ENCODE measurements around the gene SLC7A6.

SLC7A6 gene

GRCh38 chr16:68273459-68273858, 9.1 kb downstream of the SLC7A6 start:
- Histone ChIP-seq H4K20me1 (ENCODE audit: insufficient read depth, low read length, poor library complexity, severe bottlenecking) (peaks cover 16% of the 10 kb centered on the region), H3F3A (ENCODE audit: low read depth) (0 out of 2 replicates have a peak, but pooled peaks cover 2% of the 10 kb centered on the region), H3K9ac (ENCODE audit: low read depth, low read length, poor library complexity, severe bottlenecking) (no peak overlapping the region), H3K4me3 (ENCODE audit: low read length, poor library complexity, severe bottlenecking) (no peak overlapping the region), H3K4me1 (ENCODE audit: insufficient read depth, low read length, poor library complexity, severe bottlenecking) (peaks cover 42% of the 10 kb centered on the region), H3K9me3 (ENCODE audit: insufficient read depth, low read depth, low read length) (no peaks in the 10 kb centered on the region), H3K36me3 (ENCODE audit: insufficient read depth, low read length) (peaks cover 15% of the 10 kb centered on the region; the same call in 1 of the 2 replicates), H2AFZ (ENCODE audit: low read length) (no peak overlapping the region), H3K79me2 (ENCODE audit: insufficient read depth, low read length) (peaks cover 76% of the 10 kb centered on the region), H3K9me2 (replicated peaks; ENCODE audit: low read depth, low read length) (no peaks in the 10 kb centered on the region), H3K27me3 (ENCODE audit: insufficient read depth, low read length, poor library complexity, severe bottlenecking) (no peaks in the 10 kb centered on the region), H3K4me2 (ENCODE audit: low read depth, low read length, poor library complexity, severe bottlenecking) (no peak overlapping the region)
- no peak for TF ChIP-seq CTCF (conservative IDR thresholded peaks at IDR 0.05; ENCODE audit: low read length)

GRCh38 chr16:68273896-68274295, 9.6 kb downstream of the SLC7A6 start:
- Histone ChIP-seq H3K4me2 (ENCODE audit: low read depth, low read length, poor library complexity, severe bottlenecking) (no peak overlapping the region), H3K27me3 (ENCODE audit: insufficient read depth, low read length, poor library complexity, severe bottlenecking) (no peaks in the 10 kb centered on the region), H3K4me3 (ENCODE audit: low read length, poor library complexity, severe bottlenecking) (no peak overlapping the region), H3K9me2 (replicated peaks; ENCODE audit: low read depth, low read length) (no peaks in the 10 kb centered on the region), H4K20me1 (ENCODE audit: insufficient read depth, low read length, poor library complexity, severe bottlenecking) (peaks cover 14% of the 10 kb centered on the region), H3F3A (ENCODE audit: low read depth) (0 out of 2 replicates have a peak, but pooled peaks cover 2% of the 10 kb centered on the region), H3K4me1 (ENCODE audit: insufficient read depth, low read length, poor library complexity, severe bottlenecking) (peaks cover 41% of the 10 kb centered on the region), H2AFZ (ENCODE audit: low read length) (no peak overlapping the region), H3K79me2 (ENCODE audit: insufficient read depth, low read length) (peaks cover 72% of the 10 kb centered on the region), H3K36me3 (ENCODE audit: insufficient read depth, low read length) (peaks cover 15% of the 10 kb centered on the region; the same call in 1 of the 2 replicates), H3K9ac (ENCODE audit: low read depth, low read length, poor library complexity, severe bottlenecking) (peak overlapping the region; percentile 68), H3K9me3 (ENCODE audit: insufficient read depth, low read depth, low read length) (no peaks in the 10 kb centered on the region)
- no peak for TF ChIP-seq CTCF (conservative IDR thresholded peaks at IDR 0.05; ENCODE audit: low read length)
- TF ChIP-seq EZH2phosphoT487 (IDR thresholded peaks at IDR 0.05; ENCODE audit: borderline replicate concordance) = no peak

GRCh38 chr16:68274441-68274840, 10.1 kb downstream of the SLC7A6 start:
- Histone ChIP-seq H3K4me1 (ENCODE audit: insufficient read depth, low read length, poor library complexity, severe bottlenecking) (peaks cover 38% of the 10 kb centered on the region), H3K4me2 (ENCODE audit: low read depth, low read length, poor library complexity, severe bottlenecking) (no peak overlapping the region), H3K9ac (ENCODE audit: low read depth, low read length, poor library complexity, severe bottlenecking) (peak overlapping the region; percentile 68), H2AFZ (ENCODE audit: low read length) (no peak overlapping the region), H3K79me2 (ENCODE audit: insufficient read depth, low read length) (peaks cover 67% of the 10 kb centered on the region), H3K27me3 (ENCODE audit: insufficient read depth, low read length, poor library complexity, severe bottlenecking) (no peaks in the 10 kb centered on the region), H3K4me3 (ENCODE audit: low read length, poor library complexity, severe bottlenecking) (no peak overlapping the region), H3K36me3 (ENCODE audit: insufficient read depth, low read length) (peaks cover 15% of the 10 kb centered on the region; the same call in 1 of the 2 replicates), H3K9me2 (replicated peaks; ENCODE audit: low read depth, low read length) (no peaks in the 10 kb centered on the region), H4K20me1 (ENCODE audit: insufficient read depth, low read length, poor library complexity, severe bottlenecking) (peaks cover 11% of the 10 kb centered on the region), H3F3A (ENCODE audit: low read depth) (0 out of 2 replicates have a peak, but pooled peaks cover 2% of the 10 kb centered on the region), H3K9me3 (ENCODE audit: insufficient read depth, low read depth, low read length) (no peaks in the 10 kb centered on the region)
- TF ChIP-seq EZH2phosphoT487 (IDR thresholded peaks at IDR 0.05; ENCODE audit: borderline replicate concordance) (no peak), CTCF (conservative IDR thresholded peaks at IDR 0.05; ENCODE audit: low read length) (no peak)
